HG02623 (cell line): Measurements from ENCODE around the gene APBA1.
"Not testable (repeated sequence)": the region's sequence is repeated elsewhere in the genome, so short reads cannot be mapped to it uniquely, and the experiment has no call there.

Experiments used
- ATAC-seq: cut with Tn5 transposase; IDR thresholded peaks from one replicate; pipeline ENCODE4 v1.9.1; 2021; ENCODE audit warnings: moderate library complexity; ENCODE audit not compliant: unreplicated experiment

APBA1 gene

GRCh38 chr9:69420611-69421270 lies 251.4 kb downstream of the APBA1 start:
- no peak for ATAC-seq

DNA sequence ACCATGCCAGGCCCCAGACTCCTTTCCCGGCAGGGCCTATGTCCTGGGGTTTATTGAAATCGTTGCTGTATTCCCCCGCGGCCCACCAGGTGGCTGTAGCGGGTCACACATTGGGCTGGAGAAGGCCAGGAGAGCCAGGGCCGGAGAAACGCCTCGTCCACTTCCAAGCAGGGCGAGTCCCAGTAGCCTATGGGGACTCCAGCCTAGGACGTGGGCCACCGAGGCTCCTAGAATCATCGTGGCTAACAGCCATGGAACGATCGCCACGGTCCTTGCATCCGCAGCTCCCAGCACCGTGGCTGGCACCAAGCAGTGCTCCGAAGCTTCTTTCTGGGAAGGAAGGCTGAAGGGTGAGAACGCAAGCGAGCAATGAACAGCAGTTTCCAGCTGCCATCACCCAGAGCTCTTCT lies 259.4 kb downstream of the APBA1 start:
- no peak for ATAC-seq

DNA sequence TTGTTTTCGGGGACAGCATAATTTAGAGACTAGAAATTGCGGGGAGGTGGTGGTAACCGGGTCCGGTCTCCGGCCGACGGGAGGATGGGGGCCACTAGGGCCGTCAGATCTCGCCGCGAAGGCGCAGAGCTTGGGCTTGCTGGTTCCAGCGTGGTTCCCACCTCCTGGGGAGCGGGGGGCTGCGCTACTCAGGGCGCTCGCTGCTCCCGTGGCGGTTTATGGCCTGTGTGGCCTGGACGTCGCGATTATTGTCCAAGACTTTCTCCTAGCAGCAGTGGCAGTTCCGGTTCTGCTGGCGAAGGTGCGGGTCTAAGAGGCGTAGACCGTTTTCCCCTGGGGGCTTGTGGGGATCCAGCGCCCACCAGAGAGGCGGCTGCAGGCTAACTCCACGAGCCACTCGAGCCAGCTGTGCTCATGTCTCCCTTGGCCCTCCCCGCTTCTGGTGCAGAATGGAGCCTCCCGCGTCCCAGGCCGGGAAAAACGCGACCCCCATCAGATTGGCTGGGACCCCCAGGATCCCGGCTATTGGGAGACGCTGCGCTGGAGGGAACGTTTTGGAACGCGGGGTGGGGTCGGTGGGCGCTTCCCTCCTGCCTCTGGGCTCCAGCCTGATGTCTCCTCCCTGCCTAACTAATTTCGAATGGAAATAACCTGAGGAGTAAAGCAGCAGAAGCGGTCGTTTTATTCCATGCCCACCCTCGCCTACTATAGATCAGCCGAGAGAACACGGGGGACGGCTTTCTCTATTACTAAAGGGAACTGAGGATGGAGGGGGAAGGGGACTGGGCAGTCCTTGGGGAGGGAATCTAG lies 260.0 kb downstream of the APBA1 start:
- no peak for ATAC-seq

DNA sequence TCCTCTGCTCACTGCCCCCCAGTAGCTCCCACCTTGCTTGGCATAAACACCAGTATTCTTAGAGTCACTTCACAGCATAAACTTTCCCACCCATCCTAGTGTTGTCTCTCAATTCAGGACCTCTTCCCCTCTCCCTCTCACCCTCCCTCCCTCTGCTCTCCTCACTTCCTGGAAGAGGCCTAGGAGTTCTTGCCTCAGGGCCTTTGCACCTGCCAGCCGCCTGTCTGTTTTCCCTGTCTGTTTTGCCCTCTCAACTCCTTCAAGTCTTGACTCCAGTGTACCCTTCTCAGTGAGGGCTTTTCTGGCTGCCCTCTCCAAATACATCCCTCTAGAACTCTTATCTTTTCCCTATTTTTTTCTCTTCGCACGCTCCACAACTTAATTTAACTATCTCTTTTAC lies 260.9 kb downstream of the APBA1 start:
- ATAC-seq: no peak

GRCh38 chr9:69409936-69410335 lies 262.2 kb downstream of the APBA1 start:
- ATAC-seq: not testable (repeated sequence)

- no peak for ATAC-seq
Observed at GRCh38 chr9:69400470-69400869, 271.7 kb downstream of the APBA1 start.

DNA sequence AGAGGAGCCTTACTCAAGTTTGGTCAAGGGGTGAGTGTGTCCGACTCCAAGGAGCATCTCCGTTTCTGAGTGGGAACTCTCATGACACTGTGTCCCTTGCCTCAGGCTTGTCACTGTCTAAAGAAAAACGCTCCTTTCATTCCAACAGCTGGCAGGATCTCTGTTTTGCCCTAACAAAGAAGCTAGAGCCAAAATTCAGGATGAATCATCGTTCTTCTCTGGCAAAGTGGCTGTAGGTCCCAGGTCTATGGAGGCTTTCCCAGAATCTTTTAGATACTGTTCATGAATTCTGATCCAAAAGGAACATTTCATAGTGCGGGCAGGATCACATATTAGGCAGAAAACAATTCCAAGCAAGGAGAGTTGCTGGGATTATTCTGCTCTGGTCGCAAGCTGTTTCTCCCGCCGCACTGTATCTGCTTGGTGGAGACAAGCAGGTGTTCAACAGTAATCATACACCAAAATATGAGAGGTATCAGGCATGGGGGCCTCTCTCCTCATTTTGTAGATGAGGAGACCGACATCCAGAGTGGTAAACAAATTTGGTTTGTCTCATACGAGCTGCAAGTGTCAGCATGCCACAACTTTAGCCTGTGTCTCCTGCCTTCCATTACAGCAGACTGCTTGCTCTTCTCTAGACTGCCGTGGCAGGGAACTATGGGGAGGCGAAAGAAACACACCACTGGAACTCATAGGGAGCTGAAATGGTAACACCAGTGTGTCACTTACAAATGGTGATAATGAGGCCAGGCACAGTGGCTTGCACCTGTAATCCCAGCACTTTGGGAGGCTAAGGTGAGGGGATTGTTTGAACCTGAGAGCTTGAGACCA lies 274.6 kb downstream of the APBA1 start:
- ATAC-seq: no peak

DNA sequence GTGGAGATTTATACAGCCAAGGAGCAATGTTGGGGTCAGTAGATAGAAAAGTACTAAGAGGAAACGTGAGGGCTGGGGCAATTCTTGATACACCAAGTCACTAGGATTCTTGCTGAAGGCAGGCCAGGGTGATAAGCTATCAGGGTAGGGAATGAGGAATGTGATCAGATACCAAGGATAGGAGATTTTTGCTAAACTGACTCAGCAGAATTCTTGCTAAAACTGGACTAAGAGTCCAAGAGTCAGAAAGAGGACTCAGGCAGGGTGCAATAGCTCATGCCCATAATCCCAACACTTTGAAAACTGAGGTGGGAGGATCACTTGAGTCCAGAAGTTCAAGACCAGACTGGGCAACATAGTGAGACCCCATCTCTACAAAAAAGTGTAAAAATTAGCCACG lies 275.4 kb downstream of the APBA1 start:
- ATAC-seq: no peak

- ATAC-seq: no peak
Observed at GRCh38 chr9:69395718-69396117, 276.5 kb downstream of the APBA1 start.

GRCh38 chr9:69393425-69393824 lies 278.7 kb downstream of the APBA1 start:
- ATAC-seq: no peak

GRCh38 chr9:69392826-69393225 lies 279.3 kb downstream of the APBA1 start:
- ATAC-seq: no peak

GRCh38 chr9:69391946-69392345 lies 280.2 kb downstream of the APBA1 start:
- no peak for ATAC-seq

DNA sequence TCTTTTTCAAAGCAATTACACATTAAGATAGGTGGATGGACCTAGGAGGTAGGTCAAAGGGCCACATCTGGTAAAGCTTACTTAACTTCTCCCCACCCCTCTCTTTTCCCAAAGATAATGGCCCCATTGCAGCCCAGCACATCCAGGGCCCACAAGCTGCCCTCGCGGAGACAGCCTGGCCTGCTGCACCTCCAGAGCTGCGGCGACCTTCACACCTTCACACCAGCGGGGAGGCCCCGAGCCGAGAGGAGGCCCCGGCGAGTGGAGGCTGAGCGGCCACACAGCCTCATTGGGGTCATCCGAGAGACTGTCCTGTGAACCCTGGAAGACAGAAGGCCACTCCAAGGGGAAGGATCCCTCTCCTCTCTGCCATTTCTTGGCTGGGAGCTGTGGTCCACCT lies 280.7 kb downstream of the APBA1 start:
- ATAC-seq: no peak

DNA sequence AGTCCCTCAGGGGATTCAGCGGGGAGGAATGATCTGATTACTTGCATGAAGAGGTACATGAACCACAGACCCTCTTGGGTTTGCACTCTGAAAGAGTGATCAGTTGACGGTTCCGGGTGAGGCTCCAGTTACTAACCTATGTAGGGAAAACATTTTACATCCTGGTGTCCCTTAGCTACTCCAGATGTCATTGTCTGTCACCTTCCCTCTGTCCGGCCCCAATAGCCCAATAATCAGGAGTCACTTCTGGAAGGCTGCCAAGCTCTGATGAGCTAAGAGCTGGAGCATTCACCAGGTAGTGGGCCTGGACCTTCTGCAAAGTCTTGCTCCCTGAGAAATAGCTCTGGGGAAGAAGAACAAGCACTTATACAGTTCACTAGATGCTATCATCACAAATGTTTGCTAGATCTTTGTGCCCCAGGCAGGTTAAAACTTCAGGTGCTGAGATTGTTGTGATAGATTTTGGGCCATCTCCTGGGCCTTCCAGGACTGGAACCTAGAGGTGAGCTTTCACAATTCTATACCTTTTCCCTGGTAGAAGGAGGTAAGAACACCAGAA lies 282.7 kb downstream of the APBA1 start:
- no peak for ATAC-seq

DNA sequence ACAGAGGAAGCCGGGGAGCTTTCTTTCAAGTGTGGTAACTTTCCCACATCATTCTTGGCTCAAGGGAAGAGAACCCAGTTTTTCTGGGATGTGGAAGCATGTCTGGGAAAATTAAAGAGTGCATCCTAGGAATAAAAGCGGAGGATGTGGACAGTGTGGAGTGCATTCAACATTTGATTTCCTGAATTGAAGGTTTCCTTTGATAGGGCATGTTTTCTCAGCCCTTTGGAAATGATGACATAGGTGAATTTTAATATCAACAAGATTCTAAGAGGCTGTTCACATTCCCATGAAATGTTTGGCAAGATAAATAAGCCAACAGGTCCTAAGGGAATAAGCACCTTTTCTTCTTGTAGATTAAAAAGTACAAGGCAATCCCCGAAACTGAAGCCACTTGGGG lies 283.6 kb downstream of the APBA1 start:
- ATAC-seq: no peak

DNA sequence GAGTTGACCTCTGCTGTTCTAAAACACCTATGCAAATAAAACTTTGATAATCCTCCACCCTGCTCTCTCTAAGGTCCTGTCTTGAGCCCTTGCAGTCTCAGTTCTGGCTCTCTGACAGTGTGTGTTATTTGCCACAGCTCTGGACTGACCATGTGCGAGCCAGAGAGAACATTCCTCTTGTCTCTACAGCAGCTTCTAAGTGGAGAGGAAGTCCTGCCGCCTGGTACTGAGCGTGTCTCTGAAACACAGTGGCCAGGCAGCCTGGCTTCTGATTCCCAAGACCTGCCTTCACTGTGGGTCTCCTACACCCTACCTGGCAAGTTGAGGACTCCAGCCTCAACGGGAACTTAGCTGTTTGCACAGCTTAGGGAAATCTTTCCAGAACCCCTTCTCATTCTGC lies 285.5 kb downstream of the APBA1 start:
- no peak for ATAC-seq

- ATAC-seq: no peak
Observed at GRCh38 chr9:69385581-69386033, 286.6 kb downstream of the APBA1 start.

- ATAC-seq: no peak
Observed at GRCh38 chr9:69382135-69382534, 290.0 kb downstream of the APBA1 start.

DNA sequence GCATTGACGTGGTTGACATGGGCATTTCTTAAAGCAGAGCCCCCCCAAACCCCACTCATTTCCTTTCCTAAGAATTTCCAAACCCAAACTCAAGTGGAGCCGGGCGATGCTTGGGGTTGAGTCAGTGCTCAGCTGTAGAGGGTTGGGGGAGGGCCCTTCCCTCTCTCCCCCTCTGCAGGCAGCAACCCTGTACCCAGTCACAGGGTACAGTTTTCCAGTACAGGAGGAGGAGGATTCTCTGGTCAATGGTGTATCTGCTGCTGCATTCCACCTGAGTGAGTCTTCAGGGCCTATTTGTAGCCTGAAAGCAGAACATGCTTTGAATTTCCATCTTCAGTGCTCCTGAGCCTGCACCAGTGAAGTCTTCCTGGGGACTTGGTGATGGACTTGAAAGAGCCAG lies 291.4 kb downstream of the APBA1 start:
- no peak for ATAC-seq

GRCh38 chr9:69380301-69380700 lies 291.9 kb downstream of the APBA1 start:
- ATAC-seq: no peak

DNA sequence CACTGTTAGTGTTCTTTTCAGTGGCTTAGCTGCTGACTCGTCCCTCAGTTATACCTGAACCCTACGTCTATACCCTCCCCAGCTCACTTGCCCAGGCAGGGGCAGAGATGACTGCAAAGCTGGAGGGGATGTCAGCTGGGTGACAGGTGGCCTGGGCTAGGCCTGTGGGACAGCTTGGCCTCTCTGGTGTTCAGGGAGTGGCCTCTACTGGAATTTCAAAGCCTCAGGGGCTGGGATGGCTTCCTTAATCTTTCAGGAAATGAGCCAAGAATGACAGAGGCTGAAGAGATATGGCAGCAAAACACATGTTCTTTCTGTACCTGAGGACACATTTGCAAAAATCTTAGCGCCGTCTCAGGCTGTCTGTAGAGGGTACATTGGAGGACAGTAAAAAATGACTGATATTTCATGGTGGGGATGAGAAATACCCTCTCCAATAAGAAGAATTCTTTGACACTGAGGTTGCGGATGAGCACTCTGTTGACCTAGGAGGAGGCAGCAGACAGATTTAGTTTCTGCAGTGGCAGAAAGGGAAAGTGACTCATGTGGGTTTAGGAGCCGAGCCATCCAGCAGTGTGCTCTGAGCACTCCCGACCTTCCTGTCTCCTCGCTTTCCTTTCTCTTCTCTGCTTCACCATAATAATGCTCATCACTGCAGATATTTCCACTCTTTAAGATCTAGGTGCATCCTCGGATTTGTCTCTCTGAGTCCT lies 292.7 kb downstream of the APBA1 start:
- ATAC-seq: no peak
